T-helper 1 cell treated with Interleukin-12 subunit alpha and Interleukin-12 subunit beta and Interleukin-4 antibody, amounts not matched to agents 30 ng/mL and 1 ng/mL, for 36 hours (primary cell): Measurements from ENCODE around the gene TRABD2B. TPM values are rescaled to one million over a fixed set of nuclear protein-coding genes. Genes with fewer than 3 reads are reported as not detected.

Source experiments
- intact Hi-C: fragments of 100-400 bp; cut with micrococcal nuclease; formaldehyde crosslinking; loops from one replicate; pipeline ENCODE4 v1.15.1; 2024
- total RNA-seq: library from RNA; stranded (reverse); gene quantifications from 2 replicates; pipeline ENCODE4 v1.2.3, GENCODE V29; 2022

TRABD2B gene
- total RNA-seq, 1 donor from 2014 or later: not detected

DNA sequence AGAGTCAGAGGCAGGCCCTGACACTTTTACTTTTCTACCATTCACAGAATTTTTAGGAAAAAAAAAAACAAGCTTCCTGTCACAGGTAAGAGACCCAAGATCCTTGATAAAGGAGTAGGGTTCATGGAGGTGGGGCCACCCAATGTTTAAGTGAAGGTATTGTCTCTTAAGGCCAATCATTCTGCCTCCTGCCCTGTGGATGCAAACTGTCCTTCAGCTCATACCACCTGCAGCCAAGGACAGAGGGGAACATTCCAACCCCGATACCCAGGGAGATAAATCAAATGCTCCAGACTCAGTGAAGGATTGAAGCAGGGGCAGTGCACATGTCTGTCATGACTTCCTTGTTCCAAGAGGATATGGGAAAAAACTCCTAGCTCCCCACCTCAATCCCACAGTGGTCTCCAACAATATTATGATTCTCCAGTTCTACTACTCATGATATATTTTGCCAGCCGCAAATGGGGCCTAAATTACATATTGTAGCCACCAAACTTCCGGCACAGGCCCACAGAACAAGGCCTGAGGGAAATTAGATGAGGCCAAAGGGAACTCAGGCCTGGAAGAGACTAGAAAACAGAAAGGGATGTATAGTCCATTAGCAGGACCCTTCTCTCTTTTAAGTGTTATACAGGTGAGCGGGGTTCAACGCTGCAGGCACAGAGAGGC lies 59.5 kb downstream of the TRABD2B start:
- intact Hi-C loops: no loop called here

DNA sequence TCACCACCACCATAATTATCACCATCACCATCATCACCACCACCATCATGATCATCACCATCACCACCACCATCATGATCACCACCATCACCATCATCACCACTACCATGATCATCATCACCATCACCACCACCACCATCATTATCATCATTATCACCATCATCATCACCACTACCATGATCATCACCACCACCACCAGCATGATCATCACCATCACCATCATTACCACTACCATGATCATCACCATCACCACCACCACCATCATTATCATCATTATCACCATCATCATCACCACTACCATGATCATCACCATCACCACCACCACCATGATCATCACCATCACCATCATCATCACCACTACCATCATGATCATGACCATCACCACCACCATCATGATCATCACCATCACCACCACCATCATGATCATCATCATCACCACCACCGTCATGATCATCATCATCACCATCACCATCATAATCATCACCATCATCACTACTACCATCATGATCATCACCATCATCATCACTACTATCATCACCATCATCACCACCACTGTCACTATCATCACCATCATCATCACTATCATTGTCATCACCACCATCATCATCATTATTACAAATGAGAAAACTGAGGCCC lies 60.2 kb downstream of the TRABD2B start:
- intact Hi-C loops: no loop called here

DNA sequence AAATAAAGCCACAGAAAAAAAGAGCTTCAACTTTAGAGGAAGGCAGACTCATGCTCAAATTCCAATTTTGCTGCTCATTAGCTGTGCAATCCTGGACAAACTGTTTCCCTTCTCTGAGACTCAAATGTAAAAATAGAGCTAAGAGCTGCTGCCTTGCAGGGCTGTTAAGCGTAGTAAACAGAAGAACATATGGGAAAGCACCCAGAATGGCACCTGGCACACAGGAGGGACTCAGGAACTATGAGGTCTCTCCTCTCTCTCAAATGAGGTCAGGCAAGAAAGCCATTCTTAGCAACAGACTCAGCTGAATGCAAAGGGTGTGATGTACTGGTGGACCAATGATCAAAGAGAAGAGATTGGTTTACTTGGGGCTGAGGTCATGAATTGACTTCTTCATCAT lies 61.3 kb downstream of the TRABD2B start:
- intact Hi-C loops: no loop called here

DNA sequence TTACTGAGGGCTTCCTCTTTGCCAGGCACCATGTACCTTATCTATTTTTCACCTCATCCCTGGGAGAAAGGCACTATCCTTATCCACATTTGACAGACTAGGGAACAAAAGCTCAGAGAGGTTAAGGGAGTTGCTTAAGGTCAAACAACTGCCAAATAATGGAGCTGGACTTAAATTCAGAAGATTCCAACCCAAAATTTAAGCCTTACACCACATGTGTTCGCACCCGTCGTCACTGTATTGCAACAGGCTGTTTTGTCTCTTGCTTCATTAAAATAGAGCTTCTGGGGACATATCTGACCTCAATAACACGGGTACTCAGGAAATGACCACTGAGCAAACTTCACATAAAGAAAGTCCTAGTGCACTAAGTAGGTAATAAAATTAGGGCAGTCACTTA lies 62.0 kb downstream of the TRABD2B start:
- intact Hi-C loops: no loop called here

GRCh38 chr1:47934243-47934805 lies 62.9 kb downstream of the TRABD2B start:
- intact Hi-C loops: no loop called here

DNA sequence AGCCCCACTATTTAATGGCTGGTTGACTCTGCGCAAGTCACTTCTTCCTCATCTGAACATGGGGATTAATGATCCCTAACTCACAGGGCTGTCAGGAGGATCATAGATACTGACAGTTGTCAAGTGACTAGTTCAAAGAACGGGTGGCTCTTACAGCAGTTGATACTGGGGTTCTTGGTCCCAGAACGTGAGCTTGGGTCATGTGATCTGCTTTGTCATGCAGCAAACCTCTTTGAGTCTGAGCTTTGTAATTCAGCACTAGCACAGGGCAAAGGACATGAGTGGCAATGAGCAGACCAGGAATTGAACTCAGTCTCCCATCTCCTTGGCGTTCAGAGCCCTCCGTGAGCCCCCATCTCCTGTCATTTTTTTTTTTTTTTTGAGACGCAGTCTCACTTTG lies 64.4 kb downstream of the TRABD2B start:
- intact Hi-C loops: no loop called here

DNA sequence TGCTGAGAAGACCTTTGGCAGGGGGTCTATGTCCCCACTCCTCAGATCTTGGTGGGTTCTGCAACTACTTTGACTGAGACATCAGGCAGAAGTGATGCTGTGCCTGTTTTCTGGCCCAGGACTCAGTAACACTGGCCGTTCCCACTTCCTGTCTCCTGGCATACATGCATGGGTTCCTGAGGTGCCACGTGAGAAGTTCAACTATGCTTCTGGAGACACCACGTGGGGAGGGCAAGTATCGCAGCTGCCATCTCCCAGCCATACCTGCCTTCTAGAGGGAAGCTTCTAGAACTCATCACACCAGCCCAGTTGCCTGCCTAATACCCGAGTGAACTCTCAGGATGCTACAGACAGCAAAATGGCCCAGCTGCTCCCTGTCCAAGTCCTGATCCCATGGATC lies 65.8 kb downstream of the TRABD2B start:
- intact Hi-C loops: no loop called here

DNA sequence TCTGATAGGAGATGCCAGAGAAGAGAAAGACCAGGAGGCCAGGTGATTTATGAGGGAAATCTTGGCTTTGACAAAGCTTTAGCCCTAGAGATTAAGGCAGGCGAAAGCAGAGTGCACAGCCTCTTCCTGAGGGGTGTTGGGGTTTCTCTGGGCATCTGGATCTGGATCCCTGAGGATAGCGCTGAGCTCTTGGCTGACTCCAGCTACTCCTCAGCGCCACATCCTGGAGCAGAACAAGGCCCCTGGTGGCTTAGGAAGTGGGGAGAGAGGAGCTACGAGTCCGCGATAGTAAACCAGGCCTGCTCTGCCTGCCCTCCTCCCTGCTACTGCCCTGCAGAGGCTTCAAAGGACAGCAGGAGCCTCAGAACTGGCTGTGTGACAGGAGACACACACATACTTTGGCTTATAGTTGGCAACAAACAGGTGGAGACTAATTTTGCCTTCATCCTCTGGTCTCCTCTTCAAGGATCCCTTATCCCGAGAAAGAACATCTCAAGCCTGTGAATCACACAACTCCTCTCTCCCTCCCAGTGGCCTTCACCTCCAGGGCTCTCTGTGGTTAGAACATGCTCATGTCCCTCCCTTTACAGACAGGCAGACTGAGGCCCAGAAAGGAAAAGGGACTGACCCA lies 66.9 kb downstream of the TRABD2B start:
- intact Hi-C loops: no loop called here

- intact Hi-C loops: no loop called here
Observed at GRCh38 chr1:47927165-47927564, 70.0 kb downstream of the TRABD2B start.

DNA sequence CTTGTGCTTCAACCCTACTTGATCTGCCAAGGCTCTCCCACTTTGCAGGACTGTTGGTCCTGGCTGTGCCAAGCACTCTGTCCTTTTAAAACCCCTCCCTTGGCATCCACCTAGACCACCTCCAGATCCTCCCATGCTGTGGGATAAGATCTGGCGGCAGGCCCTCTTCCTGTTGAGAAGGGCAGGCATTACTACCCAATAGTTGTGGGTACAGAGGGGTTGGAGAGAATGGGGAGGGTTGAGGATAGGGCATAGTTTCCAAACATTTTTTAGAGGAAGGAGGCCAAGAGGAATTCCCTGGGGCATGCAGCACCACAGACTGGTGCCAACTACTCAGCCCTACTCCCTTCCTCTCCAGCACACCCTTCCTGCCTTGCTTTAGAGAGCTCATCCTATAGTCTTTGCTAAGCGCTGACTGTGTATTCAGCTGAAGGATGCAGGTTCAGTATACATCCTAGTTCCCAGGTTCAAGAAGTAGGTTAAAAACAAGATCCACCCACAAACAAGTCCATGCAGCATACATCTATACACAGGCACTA lies 70.7 kb downstream of the TRABD2B start:
- intact Hi-C loops: no loop called here

DNA sequence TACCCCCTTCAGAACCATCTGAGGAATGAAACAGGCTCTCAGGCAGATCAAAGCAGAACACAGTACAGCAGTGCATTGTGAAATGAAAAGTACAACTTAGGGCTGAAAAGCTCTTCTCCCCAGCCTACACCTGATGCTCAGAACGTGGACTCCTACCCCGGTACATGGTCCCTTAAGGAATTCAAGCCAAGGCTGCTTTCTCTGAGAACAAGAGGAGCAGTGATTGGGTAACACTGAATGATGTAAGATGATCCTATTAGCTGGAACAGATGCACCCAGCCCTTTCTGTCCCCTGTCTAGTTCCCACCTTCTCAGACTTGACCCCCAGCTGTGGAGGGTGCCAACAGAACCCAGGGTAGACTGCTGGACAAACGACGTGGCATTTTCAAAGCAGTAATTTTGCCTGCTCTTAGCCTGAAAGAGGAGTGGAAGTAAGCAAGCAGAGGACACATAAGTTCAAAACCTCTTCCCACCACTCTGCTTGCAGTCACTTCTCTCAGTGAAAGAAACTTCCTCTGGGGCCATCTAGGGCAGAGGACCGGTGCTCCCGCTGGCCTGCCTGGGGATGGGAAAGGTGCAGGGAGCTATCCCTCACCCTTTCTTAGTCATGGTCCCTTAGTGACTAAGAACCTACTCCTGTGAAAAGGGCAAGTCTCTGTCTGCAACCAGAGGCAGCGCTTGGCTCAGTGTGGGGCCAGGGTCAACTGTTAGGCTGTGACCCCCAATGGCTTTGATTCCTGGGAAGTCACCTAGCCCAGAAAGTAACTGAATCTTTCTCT lies 72.7 kb downstream of the TRABD2B start:
- intact Hi-C loops: no loop called here

DNA sequence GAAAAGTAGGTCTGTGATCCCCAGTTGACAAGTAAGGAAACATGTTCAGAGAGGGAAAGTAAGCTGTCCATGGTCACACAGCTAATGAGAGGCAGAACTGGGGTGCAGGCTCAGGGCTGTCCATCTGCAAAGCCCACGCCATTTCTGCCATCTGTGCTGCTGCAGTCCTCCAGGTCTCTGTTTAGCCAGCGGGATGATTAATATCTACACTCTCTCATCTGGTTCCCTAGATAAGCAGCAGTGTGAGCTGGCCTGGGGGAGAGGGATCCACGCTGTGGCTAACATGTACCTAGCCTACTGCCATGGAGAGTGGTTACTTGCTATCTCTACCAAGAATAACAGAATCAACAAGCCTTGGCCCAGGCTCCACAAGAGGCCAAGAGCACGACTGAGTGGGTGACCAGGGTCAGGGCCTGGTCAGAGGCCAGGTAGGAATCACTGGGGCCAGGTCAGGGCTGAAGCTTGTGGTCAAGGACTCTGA lies 75.2 kb downstream of the TRABD2B start:
- intact Hi-C loops: no loop called here

GRCh38 chr1:47919113-47919833 lies 77.9 kb downstream of the TRABD2B start:
- intact Hi-C loops: no loop called here

DNA sequence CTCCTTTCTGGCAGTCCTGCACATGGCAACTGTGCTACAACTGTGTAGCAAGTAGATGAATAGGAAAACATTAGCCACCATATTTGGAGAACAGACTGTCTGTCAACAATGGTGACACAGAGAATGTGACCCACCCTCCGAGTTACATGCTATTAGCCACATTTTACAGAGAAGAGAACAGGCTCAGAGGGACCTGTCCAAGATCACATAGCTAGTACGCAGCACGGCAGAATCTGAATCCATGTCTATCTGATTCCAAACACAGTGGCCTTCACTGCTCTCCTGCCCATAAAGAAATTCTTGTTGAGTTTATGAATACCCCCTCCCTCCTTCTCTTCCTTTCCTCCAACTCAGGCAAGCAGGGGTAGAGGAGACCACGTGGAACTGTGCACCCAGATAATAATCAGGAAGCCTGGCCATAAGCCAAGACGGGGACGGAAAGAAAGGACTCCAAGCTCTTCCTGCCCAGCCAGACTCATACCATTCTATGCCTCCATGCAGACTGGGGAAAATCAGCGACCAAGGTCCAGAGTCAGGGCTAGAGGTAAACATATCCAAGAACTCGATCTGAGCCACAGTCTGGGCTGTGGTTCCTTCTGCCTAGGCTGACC lies 78.8 kb downstream of the TRABD2B start:
- intact Hi-C loops: no loop called here

GRCh38 chr1:47917687-47918086 lies 79.5 kb downstream of the TRABD2B start:
- intact Hi-C loops: no loop called here

- intact Hi-C loops: no loop called here
Observed at GRCh38 chr1:47915677-47916353, 81.4 kb downstream of the TRABD2B start.

- intact Hi-C loops: no loop called here
Observed at GRCh38 chr1:47914952-47915676, 82.1 kb downstream of the TRABD2B start.

DNA sequence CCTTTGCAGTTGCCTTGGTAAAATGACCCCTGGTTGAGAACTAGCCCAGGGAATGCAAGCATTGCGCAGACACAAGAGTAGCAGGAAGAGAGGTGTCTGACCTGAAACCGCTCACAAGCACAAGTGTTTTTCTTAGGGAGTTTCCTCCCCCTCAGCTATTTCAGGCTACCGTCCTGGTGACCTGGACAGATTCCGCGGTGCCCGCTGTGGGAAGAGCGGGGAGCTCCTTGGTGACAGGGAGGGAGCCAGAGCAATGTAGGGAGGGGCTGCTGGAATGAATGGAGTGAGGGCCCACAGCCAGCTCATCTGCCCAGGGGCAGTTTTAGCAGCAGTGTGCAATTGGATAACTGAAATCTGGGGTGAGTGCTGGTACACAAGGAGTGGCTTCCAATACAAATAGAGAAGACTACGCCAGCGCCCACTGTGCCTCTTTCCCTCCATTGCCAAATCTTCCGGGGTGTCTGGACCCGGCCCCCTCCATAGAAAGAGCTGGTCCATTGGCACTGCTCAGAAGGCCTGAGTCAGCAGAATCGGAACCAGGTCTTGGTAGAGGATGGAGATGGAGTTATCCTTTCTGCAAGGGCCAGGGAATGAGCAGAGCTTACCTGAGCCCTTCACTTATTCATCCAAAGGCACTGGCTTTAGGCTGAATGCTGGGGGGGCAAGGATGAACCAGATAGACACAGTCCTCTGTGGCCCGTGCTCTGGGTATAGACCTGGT lies 82.8 kb downstream of the TRABD2B start:
- intact Hi-C loops: no loop called here
